Nephron (organoid): ENCODE results near the gene KLHDC8A.

Source experiments
- H3K27ac Mint-ChIP-seq, 3 experiments: 2 replicates each; pipeline ENCODE4 v1.8.0; 2020; ENCODE audit warnings: mixed read lengths in 3 of 3, mild to moderate bottlenecking in 2 of 3, moderate library complexity in 1 of 3
- H3K27me3 Mint-ChIP-seq: 2 replicates; pipeline ENCODE4 v1.8.0; 2021; ENCODE audit warnings: low read depth, mild to moderate bottlenecking, moderate library complexity, mixed read lengths
- H3K36me3 Mint-ChIP-seq: 2 replicates; pipeline ENCODE4 v1.8.0; 2020; ENCODE audit warnings: low read depth, mixed read lengths
- H3K4me1 Mint-ChIP-seq: 2 replicates; pipeline ENCODE4 v1.8.0; 2020; ENCODE audit warnings: mixed read lengths
- H3K4me3 Mint-ChIP-seq, 3 experiments: 2 replicates each; pipeline ENCODE4 v1.8.0; 2020; ENCODE audit warnings: mild to moderate bottlenecking in 3 of 3, mixed read lengths in 3 of 3, moderate library complexity in 2 of 3
- H3K9me3 Mint-ChIP-seq: 2 replicates; pipeline ENCODE4 v1.8.0; 2020; ENCODE audit warnings: mixed read lengths
- CTCF ChIP-seq, 3 experiments: fragments of 200-600 bp; sonication (generic); IDR thresholded peaks; one replicate each; pipeline ENCODE4 v1.5.0; 2021; ENCODE audit warnings: antibody characterized with exemption in 3 of 3; ENCODE audit not compliant: unreplicated experiment in 3 of 3

Gene KLHDC8A

GRCh38 chr1:205332015-205332791 lies 24.5 kb downstream of the KLHDC8A start:
- H3K27ac Mint-ChIP-seq = no peak overlapping the region
- no peaks in the 10 kb centered on the region for H3K36me3 Mint-ChIP-seq
- H3K4me3 Mint-ChIP-seq = no peak overlapping the region
- peaks cover 20% of the 10 kb centered on the region for H3K4me1 Mint-ChIP-seq
- H3K27me3 Mint-ChIP-seq = peaks cover 10% of the 10 kb centered on the region
- H3K9me3 Mint-ChIP-seq = no peaks in the 10 kb centered on the region
- no peak for TF ChIP-seq CTCF (IDR thresholded peaks at IDR 0.05; ENCODE audit: unreplicated experiment in 3 of 3)

- H3K27me3 Mint-ChIP-seq = peaks cover 18% of the 10 kb centered on the region
- H3K27ac Mint-ChIP-seq = no peak overlapping the region
- no peaks in the 10 kb centered on the region for H3K36me3 Mint-ChIP-seq
- H3K4me3 Mint-ChIP-seq = no peak overlapping the region
- H3K4me1 Mint-ChIP-seq = peaks cover 23% of the 10 kb centered on the region
- no peak for TF ChIP-seq CTCF (IDR thresholded peaks at IDR 0.05; ENCODE audit: unreplicated experiment in 3 of 3)
- H3K9me3 Mint-ChIP-seq = no peaks in the 10 kb centered on the region
These were observed 26.6 kb downstream of the KLHDC8A start for GRCh38 chr1:205330150-205330549.

- no peaks in the 10 kb centered on the region for H3K36me3 Mint-ChIP-seq
- no peak overlapping the region for H3K27ac Mint-ChIP-seq
- H3K27me3 Mint-ChIP-seq = peaks cover 18% of the 10 kb centered on the region
- TF ChIP-seq CTCF (IDR thresholded peaks at IDR 0.05; ENCODE audit: unreplicated experiment in 3 of 3) = no peak
- no peak overlapping the region for H3K4me3 Mint-ChIP-seq
- H3K4me1 Mint-ChIP-seq = peaks cover 26% of the 10 kb centered on the region
- H3K9me3 Mint-ChIP-seq = no peaks in the 10 kb centered on the region
These were observed 27.0 kb downstream of the KLHDC8A start for GRCh38 chr1:205329719-205330118.

GRCh38 chr1:205328476-205328875 lies 28.2 kb downstream of the KLHDC8A start:
- Mint-ChIP-seq H3K27ac (peak overlapping the region in 1 of 3 experiments; percentile 12), H3K4me3 (no peak overlapping the region), H3K9me3 (no peaks in the 10 kb centered on the region), H3K27me3 (peaks cover 18% of the 10 kb centered on the region), H3K36me3 (no peaks in the 10 kb centered on the region), H3K4me1 (peaks cover 26% of the 10 kb centered on the region)
- no peak for TF ChIP-seq CTCF (IDR thresholded peaks at IDR 0.05; ENCODE audit: unreplicated experiment in 3 of 3)

DNA sequence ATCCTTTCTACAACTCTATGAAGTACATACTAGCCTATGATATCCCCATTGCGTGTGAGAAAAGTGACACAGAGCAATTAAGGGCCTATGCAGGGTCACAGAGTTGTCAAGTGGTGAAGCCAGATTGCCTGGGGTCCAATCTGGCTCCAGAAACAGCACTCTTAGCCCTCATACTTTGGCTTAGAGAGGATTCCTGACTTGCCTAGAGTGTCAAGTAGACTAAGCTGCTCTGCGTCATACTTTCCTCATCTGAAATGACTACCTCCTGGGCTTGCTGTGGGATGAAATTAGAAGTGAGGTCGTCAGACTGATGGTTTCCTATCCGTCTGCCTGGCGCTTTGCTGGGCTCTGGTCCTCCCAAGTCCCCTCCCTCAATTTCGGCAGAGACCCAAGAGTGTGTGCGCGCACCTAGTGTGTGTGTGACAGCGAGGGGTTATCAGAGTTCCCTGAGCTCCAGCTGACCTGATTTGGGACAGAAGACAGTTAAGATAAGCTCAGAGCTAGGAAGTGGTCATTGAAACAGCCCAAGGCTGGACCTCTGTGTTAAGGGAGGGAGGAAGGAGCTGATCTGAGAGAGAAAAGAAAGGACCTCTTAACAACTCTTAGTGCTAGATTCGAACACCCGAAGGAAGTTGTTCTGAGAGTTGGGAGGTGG lies 29.8 kb downstream of the KLHDC8A start:
- peaks cover 25% of the 10 kb centered on the region for H3K4me1 Mint-ChIP-seq
- no peak for TF ChIP-seq CTCF (IDR thresholded peaks at IDR 0.05; ENCODE audit: unreplicated experiment in 3 of 3)
- peaks cover 18% of the 10 kb centered on the region for H3K27me3 Mint-ChIP-seq
- H3K27ac Mint-ChIP-seq = no peak overlapping the region
- no peaks in the 10 kb centered on the region for H3K9me3 Mint-ChIP-seq
- no peaks in the 10 kb centered on the region for H3K36me3 Mint-ChIP-seq
- H3K4me3 Mint-ChIP-seq = no peak overlapping the region
